ENCODE data around the gene FBXL19. TPM values are rescaled to one million over a fixed set of nuclear protein-coding genes. Genes with fewer than 3 reads are reported as not detected.

FBXL19 gene
- total and polyA plus RNA-seq, 9 of the 15 experiments (the other 6 are each of a cell fraction or from before 2014, with no cell fraction given): 0.13 to 48.0 (median 13.5) TPM; not detected in 1

DNA sequence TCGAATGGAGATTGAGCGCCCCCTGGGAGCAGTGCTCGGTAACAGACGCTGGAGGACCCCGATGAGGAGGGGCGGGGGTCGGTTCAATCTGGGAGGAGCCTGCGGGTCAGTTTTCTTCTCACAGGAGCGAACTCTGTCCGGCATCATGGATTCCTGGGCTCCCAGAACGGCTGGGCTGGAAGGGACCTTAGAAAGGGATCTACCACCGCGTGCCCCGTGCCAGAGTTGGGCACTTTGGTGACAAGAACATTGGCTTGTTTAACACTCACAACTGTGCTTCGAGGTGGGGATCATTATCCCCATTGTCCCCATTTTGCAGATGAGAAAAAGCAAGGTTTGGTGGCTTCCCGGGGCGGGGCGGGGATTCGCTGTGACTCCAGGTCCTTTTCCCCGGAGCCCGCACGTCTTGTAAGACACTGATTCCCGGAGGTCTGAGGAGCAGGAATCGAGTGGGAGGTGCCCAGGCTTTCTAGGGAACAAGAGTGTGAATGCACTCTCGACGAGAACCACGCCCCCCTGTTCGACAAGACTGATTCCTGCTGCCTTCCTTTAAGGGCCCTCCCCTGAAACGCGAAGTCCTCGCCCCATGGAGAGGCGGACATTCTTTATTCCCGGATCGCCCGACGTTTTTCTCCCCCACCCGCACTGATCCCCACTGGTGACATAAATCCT lies 1.5 kb upstream of the FBXL19 start (continued):
- TF ChIP-seq, protein P1, sequence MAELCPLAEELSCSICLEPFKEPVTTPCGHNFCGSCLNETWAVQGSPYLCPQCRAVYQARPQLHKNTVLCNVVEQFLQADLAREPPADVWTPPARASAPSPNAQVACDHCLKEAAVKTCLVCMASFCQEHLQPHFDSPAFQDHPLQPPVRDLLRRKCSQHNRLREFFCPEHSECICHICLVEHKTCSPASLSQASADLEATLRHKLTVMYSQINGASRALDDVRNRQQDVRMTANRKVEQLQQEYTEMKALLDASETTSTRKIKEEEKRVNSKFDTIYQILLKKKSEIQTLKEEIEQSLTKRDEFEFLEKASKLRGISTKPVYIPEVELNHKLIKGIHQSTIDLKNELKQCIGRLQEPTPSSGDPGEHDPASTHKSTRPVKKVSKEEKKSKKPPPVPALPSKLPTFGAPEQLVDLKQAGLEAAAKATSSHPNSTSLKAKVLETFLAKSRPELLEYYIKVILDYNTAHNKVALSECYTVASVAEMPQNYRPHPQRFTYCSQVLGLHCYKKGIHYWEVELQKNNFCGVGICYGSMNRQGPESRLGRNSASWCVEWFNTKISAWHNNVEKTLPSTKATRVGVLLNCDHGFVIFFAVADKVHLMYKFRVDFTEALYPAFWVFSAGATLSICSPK (IDR thresholded peaks at IDR 0.05; ENCODE audit: borderline replicate concordance): no peak
- TF ChIP-seq ZNF717 (CRISPR knock-in tag; IDR thresholded peaks at IDR 0.05) (no peak), TAF9B (IDR thresholded peaks at IDR 0.05; ENCODE audit: partially characterized antibody) (no peak), FUS (optimal IDR thresholded peaks at IDR 0.05; ENCODE audit: low read depth, low read length) (no peak), EZH2 (IDR thresholded peaks at IDR 0.05; ENCODE audit: borderline replicate concordance, low read depth, low read length) (no peak), U2AF1 (optimal IDR thresholded peaks at IDR 0.05; ENCODE audit: low read depth, low read length) (no peak), ZNF384 (IDR thresholded peaks at IDR 0.05; ENCODE audit: low read depth, low read length) (no peak), ZNF239 (CRISPR knock-in tag; IDR thresholded peaks at IDR 0.05) (no peak), PHB (CRISPR knock-in tag; IDR thresholded peaks at IDR 0.05) (no peak), ZKSCAN3 (CRISPR knock-in tag; IDR thresholded peaks at IDR 0.05) (no peak), FOS (IDR thresholded peaks at IDR 0.05; ENCODE audit: extremely low read depth, insufficient read length) (no peak), SMARCE1 (IDR thresholded peaks at IDR 0.05) (0 out of 2 replicates have a peak, but pooled peaks have one; percentile 63), ZNF79 (CRISPR knock-in tag; IDR thresholded peaks at IDR 0.05; ENCODE audit: low read depth) (no peak)
- TF ChIP-seq, protein P2, sequence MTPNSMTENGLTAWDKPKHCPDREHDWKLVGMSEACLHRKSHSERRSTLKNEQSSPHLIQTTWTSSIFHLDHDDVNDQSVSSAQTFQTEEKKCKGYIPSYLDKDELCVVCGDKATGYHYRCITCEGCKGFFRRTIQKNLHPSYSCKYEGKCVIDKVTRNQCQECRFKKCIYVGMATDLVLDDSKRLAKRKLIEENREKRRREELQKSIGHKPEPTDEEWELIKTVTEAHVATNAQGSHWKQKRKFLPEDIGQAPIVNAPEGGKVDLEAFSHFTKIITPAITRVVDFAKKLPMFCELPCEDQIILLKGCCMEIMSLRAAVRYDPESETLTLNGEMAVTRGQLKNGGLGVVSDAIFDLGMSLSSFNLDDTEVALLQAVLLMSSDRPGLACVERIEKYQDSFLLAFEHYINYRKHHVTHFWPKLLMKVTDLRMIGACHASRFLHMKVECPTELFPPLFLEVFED (CRISPR knock-in tag; conservative IDR thresholded peaks at IDR 0.05): 0 out of 2 replicates have a peak, but pooled peaks have one; percentile 4
- TF ChIP-seq, protein P3, sequence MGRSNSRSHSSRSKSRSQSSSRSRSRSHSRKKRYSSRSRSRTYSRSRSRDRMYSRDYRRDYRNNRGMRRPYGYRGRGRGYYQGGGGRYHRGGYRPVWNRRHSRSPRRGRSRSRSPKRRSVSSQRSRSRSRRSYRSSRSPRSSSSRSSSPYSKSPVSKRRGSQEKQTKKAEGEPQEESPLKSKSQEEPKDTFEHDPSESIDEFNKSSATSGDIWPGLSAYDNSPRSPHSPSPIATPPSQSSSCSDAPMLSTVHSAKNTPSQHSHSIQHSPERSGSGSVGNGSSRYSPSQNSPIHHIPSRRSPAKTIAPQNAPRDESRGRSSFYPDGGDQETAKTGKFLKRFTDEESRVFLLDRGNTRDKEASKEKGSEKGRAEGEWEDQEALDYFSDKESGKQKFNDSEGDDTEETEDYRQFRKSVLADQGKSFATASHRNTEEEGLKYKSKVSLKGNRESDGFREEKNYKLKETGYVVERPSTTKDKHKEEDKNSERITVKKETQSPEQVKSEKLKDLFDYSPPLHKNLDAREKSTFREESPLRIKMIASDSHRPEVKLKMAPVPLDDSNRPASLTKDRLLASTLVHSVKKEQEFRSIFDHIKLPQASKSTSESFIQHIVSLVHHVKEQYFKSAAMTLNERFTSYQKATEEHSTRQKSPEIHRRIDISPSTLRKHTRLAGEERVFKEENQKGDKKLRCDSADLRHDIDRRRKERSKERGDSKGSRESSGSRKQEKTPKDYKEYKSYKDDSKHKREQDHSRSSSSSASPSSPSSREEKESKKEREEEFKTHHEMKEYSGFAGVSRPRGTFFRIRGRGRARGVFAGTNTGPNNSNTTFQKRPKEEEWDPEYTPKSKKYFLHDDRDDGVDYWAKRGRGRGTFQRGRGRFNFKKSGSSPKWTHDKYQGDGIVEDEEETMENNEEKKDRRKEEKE (IDR thresholded peaks at IDR 0.05; ENCODE audit: borderline replicate concordance in 1 of 2, control insufficient read depth in 1 of 2, low read depth in 2 of 2, low read length in 1 of 2): no peak
- TF ChIP-seq, protein P4, sequence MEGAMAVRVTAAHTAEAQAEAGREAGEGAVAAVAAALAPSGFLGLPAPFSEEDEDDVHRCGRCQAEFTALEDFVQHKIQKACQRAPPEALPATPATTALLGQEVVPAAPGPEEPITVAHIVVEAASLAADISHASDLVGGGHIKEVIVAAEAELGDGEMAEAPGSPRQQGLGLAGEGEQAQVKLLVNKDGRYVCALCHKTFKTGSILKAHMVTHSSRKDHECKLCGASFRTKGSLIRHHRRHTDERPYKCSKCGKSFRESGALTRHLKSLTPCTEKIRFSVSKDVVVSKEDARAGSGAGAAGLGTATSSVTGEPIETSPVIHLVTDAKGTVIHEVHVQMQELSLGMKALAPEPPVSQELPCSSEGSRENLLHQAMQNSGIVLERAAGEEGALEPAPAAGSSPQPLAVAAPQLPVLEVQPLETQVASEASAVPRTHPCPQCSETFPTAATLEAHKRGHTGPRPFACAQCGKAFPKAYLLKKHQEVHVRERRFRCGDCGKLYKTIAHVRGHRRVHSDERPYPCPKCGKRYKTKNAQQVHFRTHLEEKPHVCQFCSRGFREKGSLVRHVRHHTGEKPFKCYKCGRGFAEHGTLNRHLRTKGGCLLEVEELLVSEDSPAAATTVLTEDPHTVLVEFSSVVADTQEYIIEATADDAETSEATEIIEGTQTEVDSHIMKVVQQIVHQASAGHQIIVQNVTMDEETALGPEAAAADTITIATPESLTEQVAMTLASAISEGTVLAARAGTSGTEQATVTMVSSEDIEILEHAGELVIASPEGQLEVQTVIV (CRISPR knock-in tag; IDR thresholded peaks at IDR 0.05; ENCODE audit: borderline replicate concordance): no peak
- TF ChIP-seq, protein P5, sequence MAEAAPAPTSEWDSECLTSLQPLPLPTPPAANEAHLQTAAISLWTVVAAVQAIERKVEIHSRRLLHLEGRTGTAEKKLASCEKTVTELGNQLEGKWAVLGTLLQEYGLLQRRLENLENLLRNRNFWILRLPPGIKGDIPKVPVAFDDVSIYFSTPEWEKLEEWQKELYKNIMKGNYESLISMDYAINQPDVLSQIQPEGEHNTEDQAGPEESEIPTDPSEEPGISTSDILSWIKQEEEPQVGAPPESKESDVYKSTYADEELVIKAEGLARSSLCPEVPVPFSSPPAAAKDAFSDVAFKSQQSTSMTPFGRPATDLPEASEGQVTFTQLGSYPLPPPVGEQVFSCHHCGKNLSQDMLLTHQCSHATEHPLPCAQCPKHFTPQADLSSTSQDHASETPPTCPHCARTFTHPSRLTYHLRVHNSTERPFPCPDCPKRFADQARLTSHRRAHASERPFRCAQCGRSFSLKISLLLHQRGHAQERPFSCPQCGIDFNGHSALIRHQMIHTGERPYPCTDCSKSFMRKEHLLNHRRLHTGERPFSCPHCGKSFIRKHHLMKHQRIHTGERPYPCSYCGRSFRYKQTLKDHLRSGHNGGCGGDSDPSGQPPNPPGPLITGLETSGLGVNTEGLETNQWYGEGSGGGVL (CRISPR knock-in tag; IDR thresholded peaks at IDR 0.05): no peak

Data from K562 (cell line).